HG03342 (cell line): ENCODE data around the gene DOCK3.
A peak's percentile ranks its signal among the peaks of the same experiment; 100 is the strongest.
"Not testable (repeated sequence)": the region's sequence is repeated elsewhere in the genome, so short reads cannot be mapped to it uniquely, and the experiment has no call there.

Experiments used
- ATAC-seq: cut with Tn5 transposase; IDR thresholded peaks from one replicate; pipeline ENCODE4 v1.9.1; 2021; ENCODE audit warnings: mild to moderate bottlenecking, moderate library complexity; ENCODE audit not compliant: unreplicated experiment

Gene DOCK3

DNA sequence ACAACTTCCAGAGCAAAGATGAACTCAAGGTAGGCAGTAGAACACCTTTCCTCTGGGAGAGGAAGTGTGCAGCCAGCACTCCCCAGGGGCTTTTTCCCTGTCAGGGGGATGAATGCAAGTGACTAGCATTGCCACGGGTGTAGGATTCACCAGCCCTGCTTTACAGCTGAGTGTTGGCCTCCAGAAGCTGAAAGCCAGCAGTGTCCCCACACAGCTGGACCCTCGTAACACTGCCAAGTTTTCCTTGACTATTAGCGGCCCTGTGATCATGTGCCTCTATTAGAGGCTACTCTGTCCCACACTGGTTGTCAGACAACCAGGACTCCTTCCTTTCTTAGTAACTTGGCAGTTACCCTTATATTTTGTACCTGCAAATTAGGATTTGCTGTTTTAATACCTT lies 605.4 kb downstream of the DOCK3 start:
- no peak for ATAC-seq

DNA sequence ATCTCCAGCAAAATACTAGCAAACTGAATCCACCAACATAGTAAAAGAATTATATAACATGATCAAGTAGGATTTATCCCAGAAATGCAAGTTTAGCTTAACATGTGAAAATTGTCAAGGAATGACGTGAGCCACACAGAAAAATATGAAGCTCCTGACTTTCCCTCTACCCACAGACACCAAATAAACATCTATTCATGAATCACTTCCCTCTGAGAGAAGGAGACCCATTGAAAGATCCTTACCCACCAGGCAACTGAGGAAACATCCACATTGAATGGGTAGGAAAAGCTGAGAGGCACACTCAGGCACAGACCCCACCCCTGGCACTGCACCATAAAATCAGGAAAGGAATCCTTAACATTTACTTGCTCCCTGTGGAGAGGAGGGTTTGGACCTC lies 608.2 kb downstream of the DOCK3 start:
- ATAC-seq = no peak

DNA sequence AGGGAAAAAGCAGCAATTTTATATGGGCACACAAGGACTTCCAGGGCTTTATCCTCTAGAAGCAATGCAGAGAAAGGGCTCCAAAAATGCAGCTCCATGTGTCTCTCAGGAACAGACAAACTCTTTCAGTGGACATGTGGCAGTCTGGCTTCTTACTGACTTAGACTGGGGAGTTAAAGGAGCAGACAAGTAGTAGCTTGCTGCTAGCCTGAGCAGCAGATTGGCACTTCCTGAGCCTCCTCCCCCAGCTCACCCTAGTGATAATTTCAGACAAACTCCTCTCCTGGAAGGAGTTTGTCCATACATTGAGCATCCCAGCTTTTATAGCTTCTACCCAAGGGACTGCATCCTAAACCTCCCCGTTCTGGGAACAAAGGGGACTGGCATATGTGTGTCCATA lies 608.7 kb downstream of the DOCK3 start:
- ATAC-seq = no peak

GRCh38 chr3:51295625-51296024 lies 620.9 kb downstream of the DOCK3 start:
- ATAC-seq = peak; percentile 92

- no peak for ATAC-seq
These were observed 622.6 kb downstream of the DOCK3 start for GRCh38 chr3:51297333-51297732.

DNA sequence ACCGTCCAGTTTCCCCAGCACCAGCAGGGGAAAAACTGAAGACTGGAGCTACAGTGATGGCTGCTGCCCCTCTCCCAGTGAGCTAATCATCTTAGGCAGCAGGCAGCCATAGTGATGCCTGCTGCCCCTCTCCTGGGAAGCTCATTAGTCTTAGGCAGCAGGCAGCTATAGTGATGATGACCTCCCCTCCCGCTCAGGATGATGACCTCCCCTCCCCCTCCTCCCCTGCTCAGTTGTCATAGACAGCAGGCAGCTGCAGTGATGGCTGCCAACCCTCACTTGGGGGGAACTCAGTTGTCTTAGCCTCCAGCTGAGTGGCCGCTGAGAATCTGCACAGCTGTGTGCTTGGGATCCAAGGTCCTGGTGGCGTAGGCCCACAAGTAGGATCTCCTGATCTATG lies 629.5 kb downstream of the DOCK3 start:
- no peak for ATAC-seq

- ATAC-seq = no peak
These were observed 631.4 kb downstream of the DOCK3 start for GRCh38 chr3:51306093-51306492.

DNA sequence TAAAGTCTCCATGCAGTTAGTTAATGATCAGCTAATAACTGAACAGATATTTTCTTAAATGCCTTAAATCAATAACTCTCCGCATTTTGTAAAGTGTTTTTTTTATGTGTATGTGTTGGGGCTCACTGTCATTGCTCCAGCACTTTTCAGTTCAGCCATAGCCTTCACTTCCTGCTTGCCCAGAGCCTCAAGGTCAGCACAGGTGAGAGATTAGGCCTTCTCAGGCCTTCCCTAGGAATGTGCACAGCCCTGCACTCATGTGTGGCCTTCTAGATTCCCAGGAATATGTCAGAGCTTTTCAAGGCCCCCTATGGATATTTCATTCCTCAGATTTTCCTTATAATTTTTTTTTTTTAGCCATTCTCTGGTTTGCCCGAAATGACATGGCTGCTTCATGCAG lies 632.7 kb downstream of the DOCK3 start:
- ATAC-seq = no peak

DNA sequence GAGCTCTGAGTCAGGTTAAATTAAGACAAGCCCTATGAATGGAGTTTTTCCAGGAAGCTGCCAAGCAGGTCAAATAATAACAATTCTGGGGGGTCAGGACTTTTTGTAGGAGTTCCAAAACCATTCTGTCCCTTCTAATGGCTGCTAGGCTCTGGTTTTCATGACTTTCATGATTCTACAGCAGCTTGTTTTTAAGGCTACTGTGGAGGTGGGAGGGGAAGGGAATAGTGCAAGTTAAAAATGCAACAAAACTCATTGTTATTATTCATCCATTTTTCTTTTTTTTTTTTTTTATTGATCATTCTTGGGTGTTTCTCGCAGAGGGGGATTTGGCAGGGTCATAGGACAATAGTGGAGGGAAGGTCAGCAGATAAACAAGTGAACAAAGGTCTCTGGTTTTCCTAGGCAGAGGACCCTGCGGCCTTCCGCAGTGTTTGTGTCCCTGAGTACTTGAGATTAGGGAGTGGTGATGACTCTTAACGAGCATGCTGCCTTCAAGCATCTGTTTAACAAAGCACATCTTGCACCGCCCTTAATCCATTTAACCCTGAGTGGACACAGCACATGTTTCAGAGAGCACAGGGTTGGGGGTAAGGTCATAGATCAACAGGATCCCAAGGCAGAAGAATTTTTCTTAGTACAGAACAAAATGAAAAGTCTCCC lies 633.3 kb downstream of the DOCK3 start:
- not testable (repeated sequence) for ATAC-seq

GRCh38 chr3:51311055-51311454 lies 636.3 kb downstream of the DOCK3 start:
- no peak for ATAC-seq

DNA sequence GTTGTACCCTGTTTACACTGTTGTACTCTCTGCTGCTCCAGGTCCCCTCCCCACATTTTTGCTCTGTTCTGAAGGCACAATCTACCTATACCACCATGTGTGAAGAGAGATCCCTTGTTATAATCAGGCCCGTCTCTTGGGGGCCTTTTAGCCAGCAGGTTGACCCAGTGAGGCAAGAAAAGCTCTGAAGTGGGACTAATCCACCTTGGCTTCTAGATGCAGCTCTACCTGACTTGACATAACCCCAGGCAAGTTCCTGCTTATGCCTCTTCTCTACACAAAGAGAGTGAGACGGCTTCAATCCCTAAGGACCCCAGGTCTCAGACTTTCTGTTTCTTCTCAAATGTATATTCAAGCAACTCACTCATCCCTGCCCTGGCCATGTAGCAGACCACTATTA lies 653.5 kb downstream of the DOCK3 start:
- ATAC-seq = no peak

- no peak for ATAC-seq
These were observed 655.3 kb downstream of the DOCK3 start for GRCh38 chr3:51330046-51330445.

GRCh38 chr3:51332156-51332555 lies 657.4 kb downstream of the DOCK3 start:
- no peak for ATAC-seq

DNA sequence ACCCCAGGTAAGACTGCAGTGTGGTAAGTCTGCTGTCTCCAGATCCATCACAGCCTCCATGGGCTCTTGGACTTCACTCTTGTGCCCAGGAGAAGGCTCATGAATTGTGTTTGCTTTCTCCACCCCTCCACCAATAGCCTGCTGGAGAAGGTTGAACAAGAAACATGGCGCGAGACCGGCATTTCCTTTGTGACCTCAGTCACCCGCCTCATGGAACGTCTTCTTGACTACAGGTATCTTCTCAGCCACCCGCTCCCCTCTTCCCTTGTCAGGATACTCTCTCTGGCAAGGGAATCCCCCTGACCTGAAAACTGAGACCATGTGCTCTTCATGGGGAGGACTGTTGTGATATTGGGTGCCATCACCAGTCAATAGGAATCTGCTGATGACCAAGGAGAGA lies 658.3 kb downstream of the DOCK3 start:
- ATAC-seq = no peak

DNA sequence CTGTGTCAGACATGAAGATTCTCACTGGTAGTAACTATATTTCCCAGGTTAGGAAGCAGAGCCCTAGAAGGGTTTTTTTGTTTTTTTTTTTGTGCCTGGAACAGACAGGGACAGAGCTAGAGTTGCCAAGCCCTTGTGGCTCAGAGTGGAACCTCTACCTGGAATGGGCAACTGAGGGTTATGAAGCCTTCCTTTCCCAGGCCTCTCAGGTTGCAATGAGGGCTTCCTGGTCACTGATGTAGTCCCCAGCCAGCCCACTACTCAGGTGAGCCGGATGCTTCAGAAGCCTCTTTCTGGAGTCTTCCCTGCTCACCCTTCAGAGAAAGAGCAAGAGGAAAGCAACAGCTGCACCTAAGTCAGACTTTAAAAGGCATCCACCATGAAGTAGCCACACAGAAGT lies 661.5 kb downstream of the DOCK3 start:
- no peak for ATAC-seq

GRCh38 chr3:51337666-51338065 lies 662.9 kb downstream of the DOCK3 start:
- ATAC-seq = no peak

GRCh38 chr3:51338632-51339031 lies 663.9 kb downstream of the DOCK3 start:
- ATAC-seq = no peak

DNA sequence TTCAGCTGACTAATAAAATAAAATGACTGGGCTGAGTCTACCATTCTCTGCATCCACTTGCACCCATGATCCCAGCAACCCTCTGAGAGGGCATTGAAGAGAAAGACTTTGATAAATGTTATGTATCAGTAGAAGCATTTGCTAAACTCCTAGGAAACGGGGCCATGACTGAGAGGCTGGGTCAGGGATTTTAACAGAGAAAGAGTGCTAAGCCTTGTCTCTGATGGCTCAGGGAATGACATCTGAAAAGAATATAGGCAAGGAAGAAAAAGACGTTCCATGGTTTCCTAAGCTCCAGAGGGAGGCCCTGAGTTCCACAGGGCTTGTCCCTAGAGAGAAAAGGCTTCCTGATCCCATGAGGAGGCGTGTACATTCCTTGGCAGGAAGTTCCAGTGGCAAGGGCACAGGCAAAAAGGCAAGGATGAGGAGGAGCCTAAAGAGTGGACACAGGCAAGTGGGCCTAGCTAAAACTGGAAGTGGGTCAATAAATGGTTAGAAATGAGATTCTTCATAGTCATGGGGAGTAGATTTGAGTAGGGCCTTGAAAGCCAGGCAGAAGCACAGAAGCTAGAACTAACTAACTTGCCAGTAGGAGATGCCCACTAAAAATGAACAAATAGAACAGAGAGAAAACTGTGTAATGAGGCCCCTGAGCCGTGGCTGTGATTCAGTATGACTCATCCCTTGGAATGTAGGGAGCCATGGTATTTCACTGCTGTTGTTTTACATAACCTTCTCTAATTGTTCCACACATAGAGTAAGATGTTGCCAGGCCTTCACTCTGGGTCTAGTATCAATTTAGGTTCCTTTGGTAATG lies 665.5 kb downstream of the DOCK3 start:
- no peak for ATAC-seq

- ATAC-seq = no peak
These were observed 666.4 kb downstream of the DOCK3 start for GRCh38 chr3:51340989-51341636.

- ATAC-seq = no peak
These were observed 669.4 kb downstream of the DOCK3 start for GRCh38 chr3:51343918-51344687.

GRCh38 chr3:51350751-51351150 lies 676.0 kb downstream of the DOCK3 start:
- no peak for ATAC-seq
